CD4-positive, alpha-beta T cell treated with Interleukin-15 for 1 hour (primary cell): Measurements from ENCODE around the gene MDM2.
"Not testable (repeated sequence)": the region's sequence is repeated elsewhere in the genome, so short reads cannot be mapped to it uniquely, and the experiment has no call there.

Experiments
- DNase-seq: peaks from one replicate; pipeline ENCODE4 v3.0.0-alpha.2; 2020

Gene MDM2

GRCh38 chr12:68831751-68832503 is 23.9 kb downstream of the MDM2 start:
- DNase-seq = no peak

GRCh38 chr12:68832504-68832867 is 24.5 kb downstream of the MDM2 start:
- DNase-seq = no peak

GRCh38 chr12:68833508-68833907 is 25.5 kb downstream of the MDM2 start:
- no peak for DNase-seq

- no peak for DNase-seq
Measured at GRCh38 chr12:68835333-68835908, 27.4 kb downstream of the MDM2 start.

- DNase-seq = no peak
Measured at GRCh38 chr12:68837215-68837614, 29.2 kb downstream of the MDM2 start.

- DNase-seq = no peak
Measured at GRCh38 chr12:68838046-68838886, 30.3 kb downstream of the MDM2 start.

GRCh38 chr12:68839183-68840147 is 31.5 kb downstream of the MDM2 start:
- no peak for DNase-seq

- DNase-seq = not testable (repeated sequence)
Measured at GRCh38 chr12:68841175-68841574, 33.2 kb downstream of the MDM2 start.

- DNase-seq = no peak
Measured at GRCh38 chr12:68841717-68842116, 33.7 kb downstream of the MDM2 start.

- no peak for DNase-seq
Measured at GRCh38 chr12:68842123-68842522, 34.1 kb downstream of the MDM2 start.

- no peak for DNase-seq
Measured at GRCh38 chr12:68842784-68843567, 35.0 kb downstream of the MDM2 start.

GRCh38 chr12:68844318-68844745 is 36.4 kb downstream of the MDM2 start:
- DNase-seq = no peak

- no peak for DNase-seq
Measured at GRCh38 chr12:68844788-68845695, 37.1 kb downstream of the MDM2 start.

- no peak for DNase-seq
Measured at GRCh38 chr12:68846811-68847210, 38.8 kb downstream of the MDM2 start.

- no peak for DNase-seq
Measured at GRCh38 chr12:68850390-68850789, 42.4 kb downstream of the MDM2 start.

- no peak for DNase-seq
Measured at GRCh38 chr12:68851592-68852306, 43.8 kb downstream of the MDM2 start.

GRCh38 chr12:68853396-68854077 is 45.6 kb downstream of the MDM2 start:
- DNase-seq = no peak

GRCh38 chr12:68854078-68854468 is 46.1 kb downstream of the MDM2 start:
- no peak for DNase-seq

GRCh38 chr12:68854554-68854953 is 46.6 kb downstream of the MDM2 start:
- DNase-seq = no peak
